ENCODE data around the gene MYO5B.

The MYO5B gene

GRCh38 chr18:49968644-49969309 lies 226.2 kb downstream of the MYO5B start:
- H3K4me3 ChIP-seq (ENCODE audit: low read length), result no peak overlapping the region
- H3F3A ChIP-seq (ENCODE audit: control insufficient read depth, insufficient read depth), result no peaks in the 10 kb centered on the region
- no peak overlapping the region for H3K27ac ChIP-seq (ENCODE audit: low read depth, low read length)
- no peaks in the 10 kb centered on the region for H3K9me2 ChIP-seq (replicated peaks; ENCODE audit: control insufficient read depth, low read length)
- no peak for TF ChIP-seq EZH2phosphoT487 (IDR thresholded peaks at IDR 0.05; ENCODE audit: borderline replicate concordance, low read length)
- TF ChIP-seq, protein P1, sequence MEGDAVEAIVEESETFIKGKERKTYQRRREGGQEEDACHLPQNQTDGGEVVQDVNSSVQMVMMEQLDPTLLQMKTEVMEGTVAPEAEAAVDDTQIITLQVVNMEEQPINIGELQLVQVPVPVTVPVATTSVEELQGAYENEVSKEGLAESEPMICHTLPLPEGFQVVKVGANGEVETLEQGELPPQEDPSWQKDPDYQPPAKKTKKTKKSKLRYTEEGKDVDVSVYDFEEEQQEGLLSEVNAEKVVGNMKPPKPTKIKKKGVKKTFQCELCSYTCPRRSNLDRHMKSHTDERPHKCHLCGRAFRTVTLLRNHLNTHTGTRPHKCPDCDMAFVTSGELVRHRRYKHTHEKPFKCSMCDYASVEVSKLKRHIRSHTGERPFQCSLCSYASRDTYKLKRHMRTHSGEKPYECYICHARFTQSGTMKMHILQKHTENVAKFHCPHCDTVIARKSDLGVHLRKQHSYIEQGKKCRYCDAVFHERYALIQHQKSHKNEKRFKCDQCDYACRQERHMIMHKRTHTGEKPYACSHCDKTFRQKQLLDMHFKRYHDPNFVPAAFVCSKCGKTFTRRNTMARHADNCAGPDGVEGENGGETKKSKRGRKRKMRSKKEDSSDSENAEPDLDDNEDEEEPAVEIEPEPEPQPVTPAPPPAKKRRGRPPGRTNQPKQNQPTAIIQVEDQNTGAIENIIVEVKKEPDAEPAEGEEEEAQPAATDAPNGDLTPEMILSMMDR (IDR thresholded peaks at IDR 0.05; ENCODE audit: low read depth, low read length, poor library complexity, severe bottlenecking), result no peak
- no peaks in the 10 kb centered on the region for H3K36me3 ChIP-seq (ENCODE audit: control insufficient read depth, low read length)
- H4K20me1 ChIP-seq (ENCODE audit: control insufficient read depth, insufficient read depth, low read depth, low read length), result no peaks in the 10 kb centered on the region
- no peaks in the 10 kb centered on the region for H3K4me1 ChIP-seq (ENCODE audit: control insufficient read depth, low read length)
- peaks cover 4% of the 10 kb centered on the region for H3K27me3 ChIP-seq (ENCODE audit: control insufficient read depth, low read length)
- H3K79me2 ChIP-seq (ENCODE audit: control insufficient read depth, low read length), result no peaks in the 10 kb centered on the region
- no peak overlapping the region for H3K4me2 ChIP-seq (ENCODE audit: low read length)
- no peaks in the 10 kb centered on the region for H3K9me3 ChIP-seq (ENCODE audit: control insufficient read depth, insufficient read depth, low read length)

- Histone ChIP-seq H3K9me3 (ENCODE audit: control insufficient read depth, insufficient read depth, low read length) (no peaks in the 10 kb centered on the region), H3K4me1 (ENCODE audit: control insufficient read depth, low read length) (no peaks in the 10 kb centered on the region), H3K36me3 (ENCODE audit: control insufficient read depth, low read length) (no peaks in the 10 kb centered on the region), H3K9me2 (replicated peaks; ENCODE audit: control insufficient read depth, low read length) (no peaks in the 10 kb centered on the region), H3K27me3 (ENCODE audit: control insufficient read depth, low read length) (peaks cover 4% of the 10 kb centered on the region), H3K4me3 (ENCODE audit: low read length) (no peak overlapping the region), H3K27ac (ENCODE audit: low read depth, low read length) (no peak overlapping the region), H4K20me1 (ENCODE audit: control insufficient read depth, insufficient read depth, low read depth, low read length) (no peaks in the 10 kb centered on the region), H3K4me2 (ENCODE audit: low read length) (no peak overlapping the region), H3K79me2 (ENCODE audit: control insufficient read depth, low read length) (no peaks in the 10 kb centered on the region), H3F3A (ENCODE audit: control insufficient read depth, insufficient read depth) (no peaks in the 10 kb centered on the region)
- TF ChIP-seq EZH2phosphoT487 (IDR thresholded peaks at IDR 0.05; ENCODE audit: borderline replicate concordance, low read length), result no peak
- TF ChIP-seq, protein P1 (IDR thresholded peaks at IDR 0.05; ENCODE audit: low read depth, low read length, poor library complexity, severe bottlenecking), result no peak
Observed at GRCh38 chr18:49967636-49968313, 227.2 kb downstream of the MYO5B start.

- no peaks in the 10 kb centered on the region for H3K9me3 ChIP-seq (ENCODE audit: control insufficient read depth, insufficient read depth, low read length)
- no peak for TF ChIP-seq EZH2phosphoT487 (IDR thresholded peaks at IDR 0.05; ENCODE audit: borderline replicate concordance, low read length)
- TF ChIP-seq, protein P1 (IDR thresholded peaks at IDR 0.05; ENCODE audit: low read depth, low read length, poor library complexity, severe bottlenecking), result no peak
- H3K27ac ChIP-seq (ENCODE audit: low read depth, low read length), result no peak overlapping the region
- no peak overlapping the region for H3K4me3 ChIP-seq (ENCODE audit: low read length)
- no peaks in the 10 kb centered on the region for H4K20me1 ChIP-seq (ENCODE audit: control insufficient read depth, insufficient read depth, low read depth, low read length)
- H3K36me3 ChIP-seq (ENCODE audit: control insufficient read depth, low read length), result no peaks in the 10 kb centered on the region
- no peaks in the 10 kb centered on the region for H3F3A ChIP-seq (ENCODE audit: control insufficient read depth, insufficient read depth)
- no peaks in the 10 kb centered on the region for H3K79me2 ChIP-seq (ENCODE audit: control insufficient read depth, low read length)
- no peak overlapping the region for H3K4me2 ChIP-seq (ENCODE audit: low read length)
- no peaks in the 10 kb centered on the region for H3K4me1 ChIP-seq (ENCODE audit: control insufficient read depth, low read length)
- no peaks in the 10 kb centered on the region for H3K9me2 ChIP-seq (replicated peaks; ENCODE audit: control insufficient read depth, low read length)
- peaks cover 4% of the 10 kb centered on the region for H3K27me3 ChIP-seq (ENCODE audit: control insufficient read depth, low read length)
Observed at GRCh38 chr18:49967171-49967570, 227.8 kb downstream of the MYO5B start.

All from DOHH2 (cell line).